SH-SY5Y (cell line): ENCODE results near the gene CDK4.

Source experiments
- GATA2 ChIP-seq: IDR thresholded peaks from 2 replicates; pipeline ENCODE4 v1.6.1; 2011; ENCODE audit warnings: mild to moderate bottlenecking, low read depth, low read length
- GATA3 ChIP-seq: IDR thresholded peaks from 2 replicates; pipeline ENCODE4 v1.6.1; 2011; ENCODE audit warnings: low read depth, mild to moderate bottlenecking, low read length, moderate library complexity

DNA sequence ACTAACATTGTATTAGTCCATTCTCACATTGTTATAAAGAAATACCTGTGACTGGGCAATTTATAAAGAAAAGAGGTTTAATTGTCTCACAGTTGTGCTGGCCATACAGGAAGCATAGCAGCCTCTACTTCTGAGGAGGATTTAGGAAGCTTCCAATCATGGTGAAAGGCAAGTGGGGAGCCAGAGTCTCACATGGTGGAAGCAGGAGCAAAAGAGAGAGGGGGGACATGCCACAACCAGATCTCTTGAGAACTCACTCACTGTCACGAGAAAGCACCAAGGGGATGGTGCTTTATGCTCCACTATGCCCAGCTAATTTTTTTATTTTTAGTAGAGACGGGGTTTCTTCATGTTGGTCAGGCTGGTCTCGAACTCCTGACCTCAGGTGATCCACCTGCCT is 44.9 kb downstream of the CDK4 start:
- TF ChIP-seq GATA2 (no peak), GATA3 (no peak)
